Measurements from ENCODE around the gene CENPT.

DNA sequence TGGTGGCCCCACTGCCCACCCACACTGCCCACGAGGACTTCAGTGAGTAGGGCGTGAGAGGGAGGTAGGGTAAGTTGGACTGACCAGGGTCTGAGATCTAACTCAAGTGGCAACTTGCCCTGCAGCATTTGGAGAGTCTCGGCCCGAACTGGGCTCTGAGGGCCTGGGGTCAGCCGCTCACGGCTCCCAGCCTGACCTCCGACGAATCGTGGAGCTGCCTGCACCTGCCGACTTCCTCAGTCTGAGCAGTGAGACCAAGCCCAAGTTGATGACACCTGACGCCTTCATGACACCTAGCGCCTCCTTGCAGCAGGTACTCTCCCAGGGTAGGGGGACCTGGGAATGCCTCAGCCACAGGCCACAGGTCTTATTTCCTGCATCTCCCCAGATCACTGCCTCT lies 32.0 kb upstream of the CENPT start:
- TF ChIP-seq, protein P1, sequence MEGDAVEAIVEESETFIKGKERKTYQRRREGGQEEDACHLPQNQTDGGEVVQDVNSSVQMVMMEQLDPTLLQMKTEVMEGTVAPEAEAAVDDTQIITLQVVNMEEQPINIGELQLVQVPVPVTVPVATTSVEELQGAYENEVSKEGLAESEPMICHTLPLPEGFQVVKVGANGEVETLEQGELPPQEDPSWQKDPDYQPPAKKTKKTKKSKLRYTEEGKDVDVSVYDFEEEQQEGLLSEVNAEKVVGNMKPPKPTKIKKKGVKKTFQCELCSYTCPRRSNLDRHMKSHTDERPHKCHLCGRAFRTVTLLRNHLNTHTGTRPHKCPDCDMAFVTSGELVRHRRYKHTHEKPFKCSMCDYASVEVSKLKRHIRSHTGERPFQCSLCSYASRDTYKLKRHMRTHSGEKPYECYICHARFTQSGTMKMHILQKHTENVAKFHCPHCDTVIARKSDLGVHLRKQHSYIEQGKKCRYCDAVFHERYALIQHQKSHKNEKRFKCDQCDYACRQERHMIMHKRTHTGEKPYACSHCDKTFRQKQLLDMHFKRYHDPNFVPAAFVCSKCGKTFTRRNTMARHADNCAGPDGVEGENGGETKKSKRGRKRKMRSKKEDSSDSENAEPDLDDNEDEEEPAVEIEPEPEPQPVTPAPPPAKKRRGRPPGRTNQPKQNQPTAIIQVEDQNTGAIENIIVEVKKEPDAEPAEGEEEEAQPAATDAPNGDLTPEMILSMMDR (IDR thresholded peaks at IDR 0.05; ENCODE audit: control extremely low read depth in 1 of 3, insufficient read depth in 1 of 3, low read depth in 1 of 3, low read length in 3 of 3): no peak
- TF ChIP-seq RNF2 (IDR thresholded peaks at IDR 0.05; ENCODE audit: borderline replicate concordance, low read depth, low read length, missing control alignments, poor library complexity, severe bottlenecking) (no peak), POLR2AphosphoS5 (IDR thresholded peaks at IDR 0.05; ENCODE audit: low read depth, low read length) (no peak), KDM1A (IDR thresholded peaks at IDR 0.05; ENCODE audit: borderline replicate concordance, low read length) (no peak)
